Measurements from ENCODE around the gene TCP11.

The TCP11 gene

DNA sequence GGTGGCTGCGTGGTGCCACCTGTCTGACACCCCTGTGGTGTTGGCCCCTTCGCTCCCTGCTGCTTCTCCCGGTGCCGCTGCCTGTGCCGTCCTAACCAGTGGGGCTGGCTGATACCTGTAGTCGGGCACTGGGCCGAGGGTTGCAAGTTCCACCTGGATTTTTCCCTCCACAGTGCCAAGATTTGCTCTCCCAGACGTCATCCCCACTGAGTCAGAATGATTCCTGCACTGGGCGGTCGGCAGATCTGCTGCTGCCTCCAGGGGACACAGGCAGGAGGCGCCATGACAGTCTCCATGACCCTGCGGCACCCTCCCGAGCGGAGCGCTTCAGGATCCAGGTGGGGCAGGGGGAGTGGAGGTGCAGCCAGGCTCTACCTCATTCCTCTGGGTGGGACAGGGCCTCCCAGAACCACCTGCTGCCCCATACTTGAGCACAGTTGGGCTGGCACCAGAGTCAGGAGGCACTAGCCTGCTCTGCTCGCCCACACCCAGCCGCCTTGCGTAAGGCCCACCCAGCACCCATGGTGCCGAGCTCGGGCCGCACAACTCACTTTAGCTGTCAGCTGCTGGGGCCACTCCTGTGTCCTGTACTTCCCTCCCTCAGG lies 60.2 kb downstream of the TCP11 start:
- no peak for DNase-seq (ENCODE audit: low spot score)

DNA sequence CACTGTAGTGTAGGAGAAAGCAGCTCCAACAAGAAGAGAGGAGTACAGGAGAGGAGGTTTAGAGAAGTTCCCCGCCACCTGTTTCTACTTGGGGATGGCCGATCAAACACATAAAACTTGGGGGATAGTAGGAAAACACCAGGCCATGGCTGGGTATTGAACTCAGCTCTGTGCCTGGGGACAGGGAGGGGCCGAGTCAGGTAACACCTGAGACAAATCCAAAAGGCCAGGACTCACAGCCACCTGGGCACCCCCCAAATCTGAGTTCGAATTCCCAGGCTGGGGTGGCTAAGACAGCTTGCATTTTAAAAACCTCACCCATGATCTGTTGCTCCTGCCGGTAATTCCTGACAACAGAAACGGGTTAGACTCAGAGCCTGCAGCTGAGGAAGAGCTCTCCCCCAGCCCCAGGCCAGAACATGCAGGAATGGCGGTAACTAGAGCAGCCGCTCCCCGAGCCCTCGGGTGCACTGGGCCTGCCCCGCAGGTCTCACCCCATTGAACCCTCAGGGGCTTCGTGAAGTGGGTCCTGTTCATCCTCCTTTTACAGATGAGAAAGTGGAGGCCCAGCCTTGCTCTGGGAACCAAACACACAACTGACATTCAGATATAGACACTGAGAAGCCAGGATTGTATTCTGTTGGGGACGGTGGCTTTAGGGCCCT lies 61.0 kb downstream of the TCP11 start:
- no peak for DNase-seq (ENCODE audit: low spot score)

DNA sequence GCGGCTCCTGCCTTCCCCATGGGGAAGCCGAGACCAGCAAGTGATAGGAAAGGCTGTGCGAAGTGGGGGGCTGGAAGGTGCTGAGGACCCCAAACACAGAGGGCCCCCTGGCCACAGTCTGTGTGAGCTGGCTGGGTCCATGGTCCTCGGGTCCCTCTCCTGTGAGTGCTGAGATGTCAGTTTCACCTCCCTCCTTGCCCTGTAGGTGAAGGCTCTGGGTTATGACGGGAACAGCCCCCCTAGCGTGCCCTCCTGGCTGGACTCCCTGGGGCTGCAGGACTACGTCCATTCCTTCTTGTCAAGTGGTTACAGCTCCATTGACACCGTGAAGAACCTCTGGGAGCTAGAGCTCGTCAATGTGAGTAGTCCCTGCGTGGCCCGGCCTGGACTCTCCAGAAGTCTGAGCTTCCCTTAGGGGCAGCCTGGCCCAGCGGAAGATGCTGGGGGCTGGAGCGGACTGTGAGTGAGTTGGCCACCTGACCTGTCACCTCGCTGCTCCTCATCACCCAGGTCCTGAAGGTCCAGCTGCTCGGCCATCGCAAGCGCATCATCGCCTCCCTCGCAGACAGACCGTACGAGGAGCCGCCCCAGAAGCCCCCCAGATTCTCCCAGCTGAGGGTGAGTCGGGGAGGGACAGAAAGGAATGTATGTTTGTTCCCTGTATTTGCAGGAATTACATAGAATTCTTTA lies 61.7 kb downstream of the TCP11 start:
- no peak for DNase-seq (ENCODE audit: low spot score)

DNA sequence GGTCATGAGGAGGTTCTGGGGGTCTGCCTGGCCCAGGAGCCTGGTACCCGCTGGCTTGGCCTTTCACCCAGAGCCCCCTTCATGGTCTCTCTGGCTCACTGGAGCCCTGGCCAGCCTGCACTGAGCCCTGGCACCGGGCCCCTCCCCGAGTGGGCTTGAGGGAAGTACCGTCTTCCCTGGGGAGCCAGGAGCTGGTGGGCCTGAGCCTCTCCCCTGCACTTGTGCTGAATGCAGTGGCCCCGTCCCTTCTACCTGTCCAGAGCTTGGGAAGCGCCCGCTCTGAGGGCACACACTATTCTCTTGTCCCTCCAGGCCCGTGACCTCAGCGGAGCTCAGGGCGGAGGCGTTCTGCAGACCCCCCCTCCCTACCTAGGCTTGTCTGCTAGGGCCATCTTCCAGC lies 62.2 kb downstream of the TCP11 start:
- DNase-seq (ENCODE audit: low spot score) = no peak

DNA sequence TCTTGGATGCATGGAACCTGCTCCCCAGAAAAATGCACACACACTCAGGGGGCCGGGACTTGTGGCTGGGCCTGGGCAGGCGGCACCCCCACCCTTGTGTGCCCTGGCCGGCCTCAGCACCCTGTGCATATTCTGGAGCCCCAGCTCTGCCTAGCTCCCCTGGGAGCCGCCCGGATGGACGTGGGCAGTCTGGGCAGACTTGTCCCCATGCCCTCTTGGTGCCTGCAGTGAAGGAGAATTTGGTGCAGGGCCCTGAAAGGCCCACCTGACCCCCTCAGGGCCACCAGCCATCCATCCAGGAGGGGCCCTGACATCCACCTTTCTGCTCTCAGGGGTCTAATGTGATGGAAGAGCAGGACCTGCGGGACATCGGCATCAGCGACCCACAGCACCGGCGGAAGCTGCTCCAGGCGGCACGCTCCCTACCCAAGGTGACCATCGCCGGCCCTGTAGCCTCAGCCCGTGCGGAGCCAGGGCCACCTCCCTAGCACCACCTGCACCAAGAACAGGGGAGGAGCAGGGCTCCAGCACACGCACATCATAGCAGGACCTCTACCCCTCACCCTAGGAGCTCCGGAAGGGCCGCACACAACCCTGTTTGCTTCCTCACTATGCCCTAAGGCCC lies 62.8 kb downstream of the TCP11 start:
- no peak for DNase-seq (ENCODE audit: low spot score)

DNA sequence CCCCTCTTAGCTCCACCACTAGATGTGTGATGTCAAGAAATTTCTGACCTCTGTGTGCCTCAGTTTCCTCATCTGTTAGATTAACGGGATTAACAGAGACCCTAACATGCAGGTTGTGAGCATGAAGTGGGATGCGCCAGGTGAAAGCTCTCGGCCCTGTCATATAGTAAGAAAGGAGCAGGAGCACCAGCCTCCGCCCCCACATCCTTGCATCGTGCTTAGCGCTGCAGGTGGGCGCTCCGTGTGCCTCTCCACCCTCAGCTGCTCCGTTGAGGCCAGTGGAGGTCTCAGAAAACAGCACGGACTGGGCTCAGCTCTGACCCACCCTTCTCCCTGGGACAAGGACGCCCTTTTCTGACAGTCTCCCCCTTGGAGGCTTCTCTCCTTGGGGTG lies 63.4 kb downstream of the TCP11 start:
- no peak for DNase-seq (ENCODE audit: low spot score)

DNA sequence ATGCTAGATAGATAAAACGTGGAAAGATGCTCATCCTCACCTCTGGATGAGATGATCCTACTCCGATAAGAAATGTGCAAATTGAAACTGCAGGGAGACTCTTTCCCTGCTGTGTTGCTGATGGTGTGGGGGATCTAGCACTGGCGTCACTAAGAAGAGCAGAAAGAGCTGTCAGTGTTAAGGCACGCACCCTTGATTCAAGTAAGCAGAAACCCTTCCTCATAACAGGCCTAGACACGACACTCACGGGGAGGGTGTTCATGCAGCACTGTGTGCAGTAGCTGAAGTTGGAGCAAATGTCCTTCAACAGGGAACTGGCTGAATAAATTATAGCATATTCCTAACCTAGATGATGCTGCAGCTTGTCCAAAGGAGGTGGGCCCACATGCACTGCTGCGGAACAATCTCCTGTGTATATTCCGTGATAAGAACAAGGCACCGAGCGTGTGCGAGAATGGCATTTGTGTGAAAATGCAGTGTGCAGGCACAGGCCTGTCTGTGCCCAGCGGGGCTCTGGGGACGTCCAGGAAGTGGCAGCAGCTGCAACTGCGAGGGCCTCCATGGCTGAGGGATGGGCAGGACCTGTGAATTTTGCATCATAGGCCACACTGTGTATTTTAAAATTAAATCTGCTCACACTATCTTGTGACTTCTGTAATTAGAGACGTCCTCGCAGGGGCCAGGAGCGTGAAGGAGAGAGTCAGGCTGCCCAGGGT lies 64.0 kb downstream of the TCP11 start:
- no peak for DNase-seq (ENCODE audit: low spot score)

DNA sequence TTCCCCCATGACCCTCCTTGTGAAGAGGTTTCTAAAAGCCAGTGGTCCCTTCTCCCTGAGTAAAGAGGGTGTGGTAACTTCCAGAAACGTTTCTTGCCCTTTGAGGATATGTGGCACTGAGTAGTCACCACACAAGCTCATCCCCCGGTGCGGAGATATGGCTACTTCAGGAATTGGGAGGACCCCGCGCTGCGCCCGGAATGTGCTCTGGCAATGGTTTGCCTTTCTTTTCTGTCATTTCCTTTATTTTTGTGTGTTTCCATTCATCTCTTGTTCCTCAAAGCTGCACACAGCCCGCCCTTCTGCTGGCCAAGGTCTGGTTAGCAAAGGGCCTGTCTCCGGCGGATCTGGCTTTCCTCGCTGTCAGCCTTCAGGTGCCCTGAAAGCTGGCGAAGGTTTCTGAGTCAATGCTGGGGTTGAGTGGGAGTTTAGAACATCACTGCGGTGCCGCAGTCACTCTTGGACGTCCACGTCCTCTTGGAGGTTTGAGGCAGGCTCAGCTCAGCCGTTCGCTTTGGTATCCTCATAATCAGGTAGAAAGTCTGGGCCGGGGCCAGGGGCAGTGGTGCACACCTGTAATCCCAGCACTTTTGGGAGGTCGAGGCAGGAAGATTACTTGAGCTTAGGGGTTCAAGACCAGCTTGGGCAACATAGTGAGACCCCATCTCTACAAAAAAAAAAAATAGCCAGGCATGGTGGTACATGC lies 67.2 kb downstream of the TCP11 start:
- no peak for DNase-seq (ENCODE audit: low spot score)

DNA sequence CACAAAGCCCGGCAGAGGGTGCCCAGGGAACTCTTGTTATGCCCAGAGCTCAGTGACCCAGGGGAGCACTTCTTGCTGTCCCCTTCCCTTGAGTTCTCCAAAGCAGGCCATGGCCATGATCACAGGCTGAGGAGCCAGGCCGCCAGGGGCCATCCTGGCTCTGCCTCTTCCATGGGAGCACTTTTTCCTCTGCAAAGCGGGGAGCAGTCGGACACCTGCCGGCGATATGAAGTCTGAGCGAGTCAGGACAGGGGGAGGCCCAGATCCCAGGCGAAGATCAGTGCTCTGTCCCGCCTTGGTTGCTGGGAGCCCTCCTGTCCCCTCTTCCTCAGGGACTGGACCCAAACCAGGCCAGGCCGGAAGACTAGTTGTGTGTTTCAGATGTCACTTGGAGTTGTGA lies 67.9 kb downstream of the TCP11 start:
- no peak for DNase-seq (ENCODE audit: low spot score)

DNA sequence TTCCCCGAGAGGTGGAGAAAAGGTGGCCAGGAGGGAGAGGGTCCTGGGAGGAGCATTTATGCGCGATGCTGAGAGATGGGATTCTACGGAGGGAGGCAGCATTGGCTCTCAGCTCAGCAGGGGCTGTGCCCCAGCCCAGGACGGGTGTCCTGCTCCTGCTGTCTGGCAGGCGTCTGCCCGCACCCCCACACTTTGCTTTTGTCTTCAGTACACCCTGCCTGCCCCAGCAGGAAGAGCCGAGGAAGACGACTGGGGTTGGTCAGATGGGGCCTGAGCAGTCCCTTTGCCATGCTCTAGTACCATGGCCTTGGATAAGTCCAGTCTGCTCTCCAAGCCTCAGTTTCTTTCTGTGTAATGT lies 68.5 kb downstream of the TCP11 start:
- DNase-seq (ENCODE audit: low spot score) = no peak

DNA sequence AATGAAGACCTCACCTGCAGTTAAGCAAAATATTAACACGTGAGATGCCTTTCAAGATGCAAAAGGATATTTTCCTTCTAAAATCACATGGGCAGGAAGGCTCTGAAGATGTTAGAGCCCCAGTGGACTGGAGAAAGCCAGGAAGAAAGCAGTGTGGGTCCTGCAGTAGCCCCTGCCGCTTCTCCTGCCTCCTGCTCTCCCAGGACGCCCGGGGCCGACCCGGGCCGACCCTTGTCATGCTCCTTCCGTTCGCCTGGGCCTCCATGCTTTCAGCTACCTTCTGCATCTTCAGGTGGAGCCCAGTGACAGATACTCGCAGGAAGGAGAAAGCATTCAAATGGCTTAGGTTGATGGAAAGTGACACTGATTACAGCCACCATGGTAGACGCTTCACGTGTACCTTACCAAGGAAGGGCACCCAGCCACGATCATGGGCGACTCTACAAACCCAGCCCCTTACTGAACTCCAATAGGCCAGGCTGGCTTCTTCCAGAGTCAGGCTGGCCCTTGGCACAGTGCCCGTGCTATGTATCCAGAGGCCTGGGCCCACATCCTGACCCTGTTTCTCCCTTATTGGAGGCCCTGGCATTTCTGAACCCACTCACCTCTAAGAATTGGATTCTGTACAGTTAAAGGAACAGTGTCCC lies 69.0 kb downstream of the TCP11 start:
- no peak for DNase-seq (ENCODE audit: low spot score)

DNA sequence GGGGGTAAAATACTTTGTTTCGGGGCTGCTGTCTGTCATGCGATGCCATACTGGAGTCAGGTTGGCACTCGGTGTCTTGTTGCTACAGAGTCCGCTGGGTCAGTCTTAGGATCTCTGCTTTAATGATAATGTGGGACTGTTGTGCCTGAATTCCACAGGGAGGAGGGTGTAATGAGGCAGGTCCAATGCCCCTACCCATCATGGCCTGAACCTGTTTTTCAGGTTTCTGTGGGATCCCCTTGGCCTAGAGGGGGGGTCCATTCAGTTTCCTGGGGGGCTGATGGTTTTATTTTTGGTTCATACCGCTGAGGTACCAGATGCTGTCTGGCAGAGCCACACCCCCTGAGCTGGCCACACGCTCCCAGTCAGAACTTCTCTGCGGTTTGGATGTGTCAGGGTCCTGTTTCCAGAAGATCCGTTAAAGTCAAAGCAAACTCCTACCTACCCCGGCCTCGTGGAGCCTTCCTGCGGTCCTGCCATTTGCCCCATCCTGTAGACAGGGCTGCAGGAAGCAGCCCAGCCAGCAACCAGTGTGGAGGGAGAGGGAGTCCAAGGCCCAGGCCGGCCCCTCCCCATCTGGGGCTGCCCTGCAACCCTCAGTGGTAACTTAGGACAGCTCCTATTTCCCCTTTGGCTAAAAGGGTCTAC lies 69.7 kb downstream of the TCP11 start:
- DNase-seq (ENCODE audit: low spot score) = no peak

DNA sequence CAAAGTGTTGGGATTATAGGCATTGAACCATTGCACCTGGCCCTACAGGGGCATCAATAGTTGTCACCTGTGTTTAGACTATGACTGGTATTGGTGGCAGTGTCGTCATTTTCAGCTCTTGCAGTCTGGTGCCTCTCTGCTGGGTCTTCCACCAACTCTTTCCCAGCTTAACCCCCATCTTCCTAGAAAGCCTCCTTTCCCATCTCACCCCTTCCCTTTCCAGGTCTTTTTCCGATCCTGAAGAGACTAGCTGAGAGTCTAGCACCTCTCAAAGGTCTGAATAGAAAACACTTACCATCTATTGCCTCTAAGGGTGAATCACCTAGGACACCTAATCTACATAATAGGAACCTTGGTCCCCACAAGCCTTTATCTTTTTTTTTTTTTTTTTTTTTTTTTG lies 71.0 kb downstream of the TCP11 start:
- DNase-seq (ENCODE audit: low spot score) = no peak

DNA sequence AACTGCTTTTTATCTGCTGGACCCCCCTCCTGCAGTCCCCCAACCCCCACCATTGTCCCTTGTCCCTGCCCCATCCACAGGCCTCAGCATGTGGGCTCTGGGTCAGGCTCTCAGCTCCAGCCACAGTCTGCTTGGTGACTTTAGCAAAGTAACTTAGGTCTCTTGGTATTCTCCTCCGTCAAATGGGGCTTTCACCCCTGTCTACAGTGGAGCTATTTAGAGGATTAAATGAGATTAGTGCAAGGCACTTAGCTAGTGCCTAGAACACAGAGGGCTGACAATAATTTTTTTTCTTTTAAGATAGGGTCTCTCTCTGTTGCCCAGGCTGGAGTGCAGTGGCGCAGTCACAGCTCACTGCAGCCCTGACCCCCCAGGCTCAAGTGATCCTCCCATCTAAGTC lies 71.9 kb downstream of the TCP11 start:
- no peak for DNase-seq (ENCODE audit: low spot score)

DNA sequence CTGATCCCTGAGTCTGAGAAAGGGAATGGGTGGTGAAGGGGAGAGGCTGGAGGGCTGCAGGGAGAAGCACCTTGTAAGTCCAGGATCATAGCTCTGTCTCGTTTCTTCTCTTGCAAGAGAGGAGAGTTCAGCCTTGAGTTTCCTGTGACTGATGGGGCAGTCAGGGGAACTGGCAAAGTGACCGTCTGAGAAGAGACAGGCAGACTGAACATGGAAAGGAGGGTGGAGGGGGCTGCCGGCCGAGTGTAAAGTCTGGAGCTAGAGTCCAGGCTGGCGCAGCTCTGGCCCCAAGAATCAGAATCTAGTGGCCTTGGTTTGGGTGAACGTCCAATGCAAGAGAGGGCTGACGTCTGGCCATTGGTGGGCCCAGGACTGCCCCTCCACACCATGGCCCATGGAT lies 72.5 kb downstream of the TCP11 start:
- DNase-seq (ENCODE audit: low spot score) = no peak

DNA sequence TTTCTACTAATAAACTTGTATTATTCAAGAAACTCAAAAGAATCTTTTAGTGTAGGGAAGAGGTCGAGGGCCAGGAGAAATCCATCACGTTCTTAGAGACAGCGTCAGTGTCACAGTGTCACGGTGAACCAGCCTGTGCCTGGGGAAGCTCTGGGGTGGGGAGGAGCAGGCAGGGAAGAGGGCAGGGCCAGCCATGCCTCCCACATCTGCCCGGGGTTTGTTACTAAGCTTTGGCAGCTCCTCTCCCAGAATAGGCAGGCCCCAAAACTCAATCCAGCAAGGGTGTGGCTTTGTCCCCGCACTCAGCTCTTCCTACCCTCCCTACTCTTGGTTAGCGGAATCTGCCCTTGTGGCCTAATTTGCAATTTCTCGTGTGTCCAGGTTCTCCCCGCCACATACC lies 72.9 kb downstream of the TCP11 start:
- DNase-seq (ENCODE audit: low spot score) = no peak
